HG02938 (cell line): Measurements from ENCODE around the gene CLCN7.

Source experiments
- ATAC-seq: cut with Tn5 transposase; IDR thresholded peaks from one replicate; pipeline ENCODE4 v1.9.1; 2021; ENCODE audit warnings: mild to moderate bottlenecking, moderate library complexity; ENCODE audit not compliant: unreplicated experiment

Gene CLCN7

DNA sequence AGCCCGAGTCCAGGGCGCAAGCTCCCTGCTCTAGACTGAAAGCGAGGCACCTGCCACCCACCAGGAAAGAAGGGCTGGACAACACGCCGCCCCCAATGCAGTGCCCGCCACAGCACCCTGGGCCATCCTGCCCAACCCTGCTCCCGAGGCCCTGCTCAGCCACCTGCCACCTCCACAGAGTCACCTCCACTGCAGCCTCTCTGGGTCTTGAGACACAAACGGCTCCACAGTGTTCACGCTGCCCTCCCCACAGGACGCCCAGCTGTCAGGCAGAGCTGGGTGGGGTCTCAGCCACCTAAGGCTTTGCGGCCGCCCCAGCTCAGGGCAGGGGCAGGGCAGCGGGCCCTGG lies 9.3 kb downstream of the CLCN7 start:
- ATAC-seq, result no peak

- ATAC-seq, result no peak
Observed at GRCh38 chr16:1464894-1465566, 9.8 kb downstream of the CLCN7 start.

DNA sequence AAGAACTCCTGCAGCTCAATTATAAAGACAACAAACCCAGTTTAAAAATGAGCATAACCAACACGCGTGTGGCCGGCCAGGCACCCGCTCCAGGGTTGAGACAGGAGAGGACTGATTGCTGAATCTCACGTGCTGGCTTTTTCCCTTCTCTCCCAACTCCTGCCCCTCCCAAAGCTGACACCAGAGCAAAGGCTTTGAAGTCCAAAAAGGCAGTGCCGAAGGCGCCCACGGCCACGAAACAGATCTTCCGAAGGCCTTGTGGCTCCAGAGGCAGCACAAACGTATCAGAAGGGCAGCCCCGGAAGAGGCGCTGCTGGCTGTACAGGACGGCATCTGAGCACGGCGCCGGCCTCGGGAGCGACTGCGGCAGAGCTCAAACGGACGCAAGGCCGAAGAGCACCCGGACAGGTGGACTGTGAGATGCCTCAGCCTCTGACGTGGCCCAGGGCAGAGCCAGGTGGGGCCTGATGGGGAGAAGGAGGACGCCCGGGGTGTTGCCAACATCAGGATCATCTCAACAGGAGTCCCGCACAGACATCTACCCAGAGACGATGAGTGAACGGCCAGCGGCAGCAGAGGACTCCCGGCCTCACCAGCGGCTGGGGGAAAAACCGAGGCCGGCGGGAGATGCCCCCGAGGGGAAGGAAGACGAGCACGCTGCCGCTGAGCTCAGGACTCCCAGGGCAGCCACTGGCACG lies 10.5 kb downstream of the CLCN7 start:
- no peak for ATAC-seq

DNA sequence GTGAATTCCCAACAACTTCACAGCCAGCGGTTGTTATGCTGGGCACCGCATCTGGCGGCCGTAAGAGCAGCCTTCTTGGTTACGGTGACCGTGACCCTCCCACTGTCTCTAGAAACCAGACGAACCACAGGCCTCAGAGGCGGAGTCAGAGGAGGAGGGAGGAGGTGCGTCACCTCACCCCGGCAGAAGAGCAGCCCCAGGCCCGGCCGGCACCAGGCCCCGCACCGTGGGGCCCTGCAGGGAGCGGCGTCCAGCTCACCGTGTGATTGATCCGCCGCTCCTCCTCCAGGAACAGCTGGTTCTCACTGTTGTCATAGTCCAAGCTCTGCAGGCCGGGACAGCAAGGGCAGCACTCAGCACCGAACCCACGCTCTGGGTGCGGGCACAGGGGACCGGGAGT lies 13.7 kb downstream of the CLCN7 start:
- no peak for ATAC-seq

- no peak for ATAC-seq
Observed at GRCh38 chr16:1460602-1461138, 14.2 kb downstream of the CLCN7 start.

GRCh38 chr16:1459967-1460366 lies 14.9 kb downstream of the CLCN7 start:
- ATAC-seq, result no peak

GRCh38 chr16:1458977-1459341 lies 15.9 kb downstream of the CLCN7 start:
- no peak for ATAC-seq

GRCh38 chr16:1458336-1458976 lies 16.4 kb downstream of the CLCN7 start:
- ATAC-seq, result no peak

DNA sequence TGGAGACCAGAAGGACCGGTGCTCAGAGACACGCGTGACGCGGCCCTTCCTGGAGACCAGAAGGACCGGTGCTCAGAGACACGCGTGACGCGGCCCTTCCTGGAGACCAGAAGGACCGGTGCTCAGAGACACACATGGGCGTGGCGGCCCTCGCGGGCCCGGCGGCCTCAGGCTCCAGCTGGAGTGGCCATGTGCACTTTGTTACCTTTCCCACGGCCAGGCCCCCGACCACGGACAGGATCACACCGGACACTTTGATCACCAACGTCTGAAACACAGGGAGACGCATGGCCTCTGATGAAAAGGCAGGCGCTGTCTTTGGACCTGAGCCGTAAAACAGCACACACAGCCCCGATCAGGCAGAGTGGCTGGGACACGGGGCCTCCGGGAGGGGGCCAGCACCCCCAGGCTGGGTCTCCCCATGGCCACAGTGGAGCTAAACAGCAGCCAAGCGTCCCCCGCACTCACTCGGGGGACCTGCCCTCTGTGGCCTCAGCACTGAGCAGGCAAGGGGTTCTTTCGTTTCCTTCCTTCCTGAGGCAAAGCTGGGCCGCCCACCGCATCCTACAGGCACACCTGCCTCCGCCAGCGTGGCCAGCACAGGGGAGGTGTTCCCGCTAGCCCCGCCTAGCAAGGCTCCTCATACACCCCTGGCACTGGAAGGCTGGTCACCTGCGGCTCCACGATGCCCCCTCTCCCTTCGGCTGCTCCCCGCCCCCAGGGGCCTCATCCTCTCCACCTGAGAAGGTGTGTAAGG lies 17.2 kb downstream of the CLCN7 start:
- no peak for ATAC-seq

GRCh38 chr16:1456951-1457350 lies 17.9 kb downstream of the CLCN7 start:
- ATAC-seq, result no peak

- no peak for ATAC-seq
Observed at GRCh38 chr16:1455190-1456171, 19.3 kb downstream of the CLCN7 start.

DNA sequence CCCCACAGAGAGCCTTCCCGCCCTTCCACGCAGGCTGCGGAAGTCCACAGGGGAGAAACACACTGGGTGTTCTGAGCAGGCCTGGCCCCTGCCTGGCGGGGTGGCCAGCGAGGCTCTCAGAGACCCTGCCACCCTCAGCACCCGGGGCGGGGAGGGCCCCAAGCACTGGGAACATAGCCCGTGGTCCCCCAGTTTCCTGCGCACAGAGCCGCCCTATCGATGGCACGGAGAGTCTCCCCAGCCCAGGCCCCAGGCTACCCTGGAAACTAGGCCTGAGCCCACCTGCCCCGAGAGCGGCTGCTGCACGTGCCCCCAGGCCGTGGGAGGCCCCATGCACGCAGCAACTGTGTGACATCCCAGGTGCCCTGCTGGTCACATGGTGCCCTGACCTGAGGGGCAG lies 20.3 kb downstream of the CLCN7 start:
- no peak for ATAC-seq

DNA sequence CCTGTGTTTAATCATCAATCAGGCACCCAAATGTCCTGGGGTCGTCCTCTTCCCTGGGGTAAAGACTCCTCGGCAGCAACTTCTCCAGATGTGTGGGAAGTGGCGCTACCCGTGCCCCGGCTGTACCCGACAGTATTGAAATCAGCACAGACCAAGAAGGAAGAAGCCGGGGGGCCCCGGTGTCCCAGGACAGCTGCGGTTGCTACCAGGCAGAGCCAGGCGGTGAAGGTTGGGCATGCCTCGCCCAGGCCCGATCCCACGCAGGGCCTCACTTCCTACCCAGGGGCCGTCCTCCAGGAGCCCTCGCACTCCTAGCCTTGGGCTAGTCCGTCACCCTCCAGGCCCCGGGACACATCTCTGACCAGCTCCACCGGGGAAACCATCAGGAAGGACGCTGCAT lies 21.5 kb downstream of the CLCN7 start:
- ATAC-seq, result no peak

DNA sequence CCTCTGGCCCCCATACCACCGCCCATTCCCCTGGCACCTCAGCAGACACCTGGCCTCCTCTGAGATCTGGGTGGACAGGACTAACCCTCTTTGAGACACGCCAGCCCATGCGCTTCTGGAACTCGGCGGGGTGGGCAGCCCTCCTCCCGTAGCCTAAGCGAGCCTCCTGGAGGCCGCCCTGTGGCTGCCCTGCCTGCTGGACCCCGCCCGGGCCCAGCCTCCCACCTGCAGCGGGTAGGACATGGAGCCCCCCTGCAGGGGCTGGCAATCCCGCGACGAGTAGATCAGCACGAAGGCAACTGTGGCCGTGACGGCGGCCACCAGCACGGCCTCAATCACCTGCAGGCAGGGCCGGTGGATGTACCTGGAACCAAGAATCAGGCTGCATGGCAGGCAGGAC lies 22.3 kb downstream of the CLCN7 start:
- ATAC-seq, result no peak

DNA sequence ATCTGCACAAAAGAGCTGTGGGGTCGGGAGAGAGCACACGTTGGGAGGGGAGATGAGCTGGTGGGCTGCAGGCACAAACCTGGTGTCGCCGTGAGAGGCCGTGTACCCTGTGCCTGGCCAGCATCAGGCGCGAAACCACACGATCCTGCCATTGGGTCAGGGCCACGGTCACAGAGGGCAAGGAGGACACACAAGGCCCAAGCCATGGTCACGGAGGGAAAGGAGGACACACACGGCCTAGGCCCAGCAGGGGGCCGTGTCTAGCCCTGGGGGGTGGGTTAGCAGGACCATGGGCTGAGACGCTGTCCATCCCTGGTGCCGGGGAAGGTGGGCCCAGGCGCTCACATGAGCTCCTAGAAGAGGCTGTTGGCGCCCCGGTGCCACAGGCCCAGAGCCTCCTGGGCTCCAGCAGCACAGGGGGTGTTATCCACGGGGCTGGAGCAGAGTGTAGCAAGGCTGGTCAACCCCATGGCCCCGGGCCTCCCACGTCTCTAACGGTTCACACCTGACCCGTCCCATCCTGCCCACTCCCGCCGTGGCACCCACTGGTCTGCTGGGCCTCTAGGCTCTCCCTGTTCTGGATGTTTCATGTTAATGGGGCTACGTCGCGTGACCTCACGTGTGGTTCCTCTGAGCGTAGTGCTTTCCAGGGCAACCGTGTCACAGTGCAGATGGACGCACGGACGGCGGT lies 23.0 kb downstream of the CLCN7 start:
- no peak for ATAC-seq

DNA sequence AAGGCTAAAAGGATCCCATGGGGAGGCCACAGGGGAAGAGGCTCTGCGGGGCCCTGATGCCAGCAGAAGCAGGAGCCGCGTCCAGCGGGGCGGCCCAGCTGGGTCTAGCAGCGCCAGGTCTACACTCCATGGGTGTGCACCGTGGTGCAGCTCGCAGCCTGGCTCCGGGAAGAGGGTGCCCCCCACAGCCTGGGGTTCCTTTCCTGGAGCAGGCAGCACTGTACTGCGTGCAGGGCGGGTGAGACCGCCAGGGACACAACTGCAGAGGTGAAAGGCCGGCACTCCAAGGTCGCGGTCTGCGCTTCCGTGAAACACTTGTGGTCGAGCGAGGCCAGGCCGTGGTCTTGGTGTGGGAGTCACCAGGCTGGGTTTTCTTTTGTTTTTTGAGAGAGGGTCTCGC lies 24.0 kb downstream of the CLCN7 start:
- ATAC-seq, result no peak

- no peak for ATAC-seq
Observed at GRCh38 chr16:1450218-1450617, 24.6 kb downstream of the CLCN7 start.

GRCh38 chr16:1449201-1449788 lies 25.5 kb downstream of the CLCN7 start:
- ATAC-seq, result no peak

- no peak for ATAC-seq
Observed at GRCh38 chr16:1448536-1449116, 26.2 kb downstream of the CLCN7 start.
